IMR-90 (cell line): ENCODE data around the gene TIGAR.

ENCODE experiments used
- CHD1 ChIP-seq: IDR thresholded peaks from 2 replicates; pipeline ENCODE4 v1.6.1; 2012; ENCODE audit warnings: low read depth, low read length, improper control_type of control experiment
- FOS ChIP-seq: fragments of 150-350 bp; IDR thresholded peaks from 2 replicates; pipeline ENCODE4 v1.6.1; 2016; ENCODE audit warnings: low read depth, low read length
- MAZ ChIP-seq: IDR thresholded peaks from 2 replicates; pipeline ENCODE4 v1.6.1; 2012; ENCODE audit warnings: low read depth, mild to moderate bottlenecking, low read length, improper control_type of control experiment, moderate library complexity, borderline replicate concordance
- POLR2A ChIP-seq: IDR thresholded peaks from 2 replicates; pipeline ENCODE4 v1.6.1; 2012; ENCODE audit warnings: mild to moderate bottlenecking, low read depth, low read length
- RAD21 ChIP-seq: IDR thresholded peaks from 2 replicates; pipeline ENCODE4 v1.6.1; 2012; ENCODE audit warnings: low read length, improper control_type of control experiment
- RCOR1 ChIP-seq: IDR thresholded peaks from 2 replicates; pipeline ENCODE4 v1.6.1; 2012; ENCODE audit warnings: mild to moderate bottlenecking, low read length, improper control_type of control experiment; ENCODE audit not compliant: insufficient replicate concordance
- SMC3 ChIP-seq: fragments of 150-350 bp; IDR thresholded peaks from 2 replicates; pipeline ENCODE4 v1.6.1; 2016; ENCODE audit warnings: low read depth, mild to moderate bottlenecking, antibody characterized with exemption, low read length, moderate library complexity
- TF ChIP-seq, protein P1 (sequence below): conservative IDR thresholded peaks from 2 replicates; pipeline ENCODE4 v1.5.1; 2012; ENCODE audit warnings: mild to moderate bottlenecking, low read depth, low read length, improper control_type of control experiment
- TF ChIP-seq, protein P2 (sequence below): fragments of 150-350 bp; IDR thresholded peaks from 2 replicates; pipeline ENCODE4 v1.6.1; 2016; ENCODE audit warnings: low read depth, mild to moderate bottlenecking, low read length, moderate library complexity, borderline replicate concordance

DNA sequence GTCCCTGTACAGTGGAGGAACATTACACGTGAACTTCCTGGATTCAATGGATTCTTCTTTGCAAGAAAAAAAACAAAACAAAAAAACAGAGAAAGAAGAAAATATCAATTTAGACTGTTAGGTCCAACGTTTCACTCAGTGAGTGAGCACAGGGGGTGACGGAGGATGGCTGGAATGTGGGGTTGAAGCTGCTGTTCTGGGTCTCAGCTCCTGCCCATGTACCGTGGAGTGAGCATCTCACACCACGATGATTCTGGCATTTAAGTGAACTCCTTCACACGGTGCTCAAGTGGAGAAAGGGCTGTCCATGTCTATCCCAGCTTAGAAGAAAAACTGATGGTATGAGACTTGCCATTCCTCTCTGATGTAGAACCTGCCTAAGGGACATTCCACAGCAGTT, 24.3 kb upstream of the TIGAR start:
- no peak for TF ChIP-seq POLR2A
- TF ChIP-seq, protein P1, sequence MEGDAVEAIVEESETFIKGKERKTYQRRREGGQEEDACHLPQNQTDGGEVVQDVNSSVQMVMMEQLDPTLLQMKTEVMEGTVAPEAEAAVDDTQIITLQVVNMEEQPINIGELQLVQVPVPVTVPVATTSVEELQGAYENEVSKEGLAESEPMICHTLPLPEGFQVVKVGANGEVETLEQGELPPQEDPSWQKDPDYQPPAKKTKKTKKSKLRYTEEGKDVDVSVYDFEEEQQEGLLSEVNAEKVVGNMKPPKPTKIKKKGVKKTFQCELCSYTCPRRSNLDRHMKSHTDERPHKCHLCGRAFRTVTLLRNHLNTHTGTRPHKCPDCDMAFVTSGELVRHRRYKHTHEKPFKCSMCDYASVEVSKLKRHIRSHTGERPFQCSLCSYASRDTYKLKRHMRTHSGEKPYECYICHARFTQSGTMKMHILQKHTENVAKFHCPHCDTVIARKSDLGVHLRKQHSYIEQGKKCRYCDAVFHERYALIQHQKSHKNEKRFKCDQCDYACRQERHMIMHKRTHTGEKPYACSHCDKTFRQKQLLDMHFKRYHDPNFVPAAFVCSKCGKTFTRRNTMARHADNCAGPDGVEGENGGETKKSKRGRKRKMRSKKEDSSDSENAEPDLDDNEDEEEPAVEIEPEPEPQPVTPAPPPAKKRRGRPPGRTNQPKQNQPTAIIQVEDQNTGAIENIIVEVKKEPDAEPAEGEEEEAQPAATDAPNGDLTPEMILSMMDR = no peak
- no peak for TF ChIP-seq MAZ
- no peak for TF ChIP-seq FOS
- TF ChIP-seq SMC3 = no peak
- TF ChIP-seq, protein P2, sequence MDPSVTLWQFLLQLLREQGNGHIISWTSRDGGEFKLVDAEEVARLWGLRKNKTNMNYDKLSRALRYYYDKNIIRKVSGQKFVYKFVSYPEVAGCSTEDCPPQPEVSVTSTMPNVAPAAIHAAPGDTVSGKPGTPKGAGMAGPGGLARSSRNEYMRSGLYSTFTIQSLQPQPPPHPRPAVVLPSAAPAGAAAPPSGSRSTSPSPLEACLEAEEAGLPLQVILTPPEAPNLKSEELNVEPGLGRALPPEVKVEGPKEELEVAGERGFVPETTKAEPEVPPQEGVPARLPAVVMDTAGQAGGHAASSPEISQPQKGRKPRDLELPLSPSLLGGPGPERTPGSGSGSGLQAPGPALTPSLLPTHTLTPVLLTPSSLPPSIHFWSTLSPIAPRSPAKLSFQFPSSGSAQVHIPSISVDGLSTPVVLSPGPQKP = no peak
- TF ChIP-seq CHD1 = no peak
- no peak for TF ChIP-seq RAD21
- TF ChIP-seq RCOR1 = no peak
